ENCODE results near the gene MAP3K19. TPM values are rescaled to one million over a fixed set of nuclear protein-coding genes. Genes with fewer than 3 reads are reported as not detected.

MAP3K19 gene
- total and polyA plus RNA-seq, 2 of the 8 experiments (the other 6 are each of a cell fraction or from before 2014, with no cell fraction given) = not detected

GRCh38 chr2:134918526-134919340, 128.5 kb downstream of the MAP3K19 start, which contains the start of gene CCNT2 (continued):
- TF ChIP-seq, protein P1, sequence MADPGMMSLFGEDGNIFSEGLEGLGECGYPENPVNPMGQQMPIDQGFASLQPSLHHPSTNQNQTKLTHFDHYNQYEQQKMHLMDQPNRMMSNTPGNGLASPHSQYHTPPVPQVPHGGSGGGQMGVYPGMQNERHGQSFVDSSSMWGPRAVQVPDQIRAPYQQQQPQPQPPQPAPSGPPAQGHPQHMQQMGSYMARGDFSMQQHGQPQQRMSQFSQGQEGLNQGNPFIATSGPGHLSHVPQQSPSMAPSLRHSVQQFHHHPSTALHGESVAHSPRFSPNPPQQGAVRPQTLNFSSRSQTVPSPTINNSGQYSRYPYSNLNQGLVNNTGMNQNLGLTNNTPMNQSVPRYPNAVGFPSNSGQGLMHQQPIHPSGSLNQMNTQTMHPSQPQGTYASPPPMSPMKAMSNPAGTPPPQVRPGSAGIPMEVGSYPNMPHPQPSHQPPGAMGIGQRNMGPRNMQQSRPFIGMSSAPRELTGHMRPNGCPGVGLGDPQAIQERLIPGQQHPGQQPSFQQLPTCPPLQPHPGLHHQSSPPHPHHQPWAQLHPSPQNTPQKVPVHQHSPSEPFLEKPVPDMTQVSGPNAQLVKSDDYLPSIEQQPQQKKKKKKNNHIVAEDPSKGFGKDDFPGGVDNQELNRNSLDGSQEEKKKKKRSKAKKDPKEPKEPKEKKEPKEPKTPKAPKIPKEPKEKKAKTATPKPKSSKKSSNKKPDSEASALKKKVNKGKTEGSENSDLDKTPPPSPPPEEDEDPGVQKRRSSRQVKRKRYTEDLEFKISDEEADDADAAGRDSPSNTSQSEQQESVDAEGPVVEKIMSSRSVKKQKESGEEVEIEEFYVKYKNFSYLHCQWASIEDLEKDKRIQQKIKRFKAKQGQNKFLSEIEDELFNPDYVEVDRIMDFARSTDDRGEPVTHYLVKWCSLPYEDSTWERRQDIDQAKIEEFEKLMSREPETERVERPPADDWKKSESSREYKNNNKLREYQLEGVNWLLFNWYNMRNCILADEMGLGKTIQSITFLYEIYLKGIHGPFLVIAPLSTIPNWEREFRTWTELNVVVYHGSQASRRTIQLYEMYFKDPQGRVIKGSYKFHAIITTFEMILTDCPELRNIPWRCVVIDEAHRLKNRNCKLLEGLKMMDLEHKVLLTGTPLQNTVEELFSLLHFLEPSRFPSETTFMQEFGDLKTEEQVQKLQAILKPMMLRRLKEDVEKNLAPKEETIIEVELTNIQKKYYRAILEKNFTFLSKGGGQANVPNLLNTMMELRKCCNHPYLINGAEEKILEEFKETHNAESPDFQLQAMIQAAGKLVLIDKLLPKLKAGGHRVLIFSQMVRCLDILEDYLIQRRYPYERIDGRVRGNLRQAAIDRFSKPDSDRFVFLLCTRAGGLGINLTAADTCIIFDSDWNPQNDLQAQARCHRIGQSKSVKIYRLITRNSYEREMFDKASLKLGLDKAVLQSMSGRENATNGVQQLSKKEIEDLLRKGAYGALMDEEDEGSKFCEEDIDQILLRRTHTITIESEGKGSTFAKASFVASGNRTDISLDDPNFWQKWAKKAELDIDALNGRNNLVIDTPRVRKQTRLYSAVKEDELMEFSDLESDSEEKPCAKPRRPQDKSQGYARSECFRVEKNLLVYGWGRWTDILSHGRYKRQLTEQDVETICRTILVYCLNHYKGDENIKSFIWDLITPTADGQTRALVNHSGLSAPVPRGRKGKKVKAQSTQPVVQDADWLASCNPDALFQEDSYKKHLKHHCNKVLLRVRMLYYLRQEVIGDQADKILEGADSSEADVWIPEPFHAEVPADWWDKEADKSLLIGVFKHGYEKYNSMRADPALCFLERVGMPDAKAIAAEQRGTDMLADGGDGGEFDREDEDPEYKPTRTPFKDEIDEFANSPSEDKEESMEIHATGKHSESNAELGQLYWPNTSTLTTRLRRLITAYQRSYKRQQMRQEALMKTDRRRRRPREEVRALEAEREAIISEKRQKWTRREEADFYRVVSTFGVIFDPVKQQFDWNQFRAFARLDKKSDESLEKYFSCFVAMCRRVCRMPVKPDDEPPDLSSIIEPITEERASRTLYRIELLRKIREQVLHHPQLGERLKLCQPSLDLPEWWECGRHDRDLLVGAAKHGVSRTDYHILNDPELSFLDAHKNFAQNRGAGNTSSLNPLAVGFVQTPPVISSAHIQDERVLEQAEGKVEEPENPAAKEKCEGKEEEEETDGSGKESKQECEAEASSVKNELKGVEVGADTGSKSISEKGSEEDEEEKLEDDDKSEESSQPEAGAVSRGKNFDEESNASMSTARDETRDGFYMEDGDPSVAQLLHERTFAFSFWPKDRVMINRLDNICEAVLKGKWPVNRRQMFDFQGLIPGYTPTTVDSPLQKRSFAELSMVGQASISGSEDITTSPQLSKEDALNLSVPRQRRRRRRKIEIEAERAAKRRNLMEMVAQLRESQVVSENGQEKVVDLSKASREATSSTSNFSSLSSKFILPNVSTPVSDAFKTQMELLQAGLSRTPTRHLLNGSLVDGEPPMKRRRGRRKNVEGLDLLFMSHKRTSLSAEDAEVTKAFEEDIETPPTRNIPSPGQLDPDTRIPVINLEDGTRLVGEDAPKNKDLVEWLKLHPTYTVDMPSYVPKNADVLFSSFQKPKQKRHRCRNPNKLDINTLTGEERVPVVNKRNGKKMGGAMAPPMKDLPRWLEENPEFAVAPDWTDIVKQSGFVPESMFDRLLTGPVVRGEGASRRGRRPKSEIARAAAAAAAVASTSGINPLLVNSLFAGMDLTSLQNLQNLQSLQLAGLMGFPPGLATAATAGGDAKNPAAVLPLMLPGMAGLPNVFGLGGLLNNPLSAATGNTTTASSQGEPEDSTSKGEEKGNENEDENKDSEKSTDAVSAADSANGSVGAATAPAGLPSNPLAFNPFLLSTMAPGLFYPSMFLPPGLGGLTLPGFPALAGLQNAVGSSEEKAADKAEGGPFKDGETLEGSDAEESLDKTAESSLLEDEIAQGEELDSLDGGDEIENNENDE (IDR thresholded peaks at IDR 0.05; ENCODE audit: insufficient replicate concordance, low read length) = no peak
- TF ChIP-seq CHD1 (IDR thresholded peaks at IDR 0.05; ENCODE audit: low read depth, low read length) = peak; percentile 20; the same call in 1 of the 2 replicates
- no peak for TF ChIP-seq TCF12 (IDR thresholded peaks at IDR 0.05; ENCODE audit: low read depth, low read length)
- no peak for TF ChIP-seq EGR1 (IDR thresholded peaks at IDR 0.05; ENCODE audit: borderline replicate concordance, low read depth, low read length)
- TF ChIP-seq SIX5 (IDR thresholded peaks at IDR 0.05; ENCODE audit: low read depth, low read length) = no peak; the same call in 1 of the 2 replicates
- peak; percentile 98 for TF ChIP-seq ASH2L (IDR thresholded peaks at IDR 0.05; ENCODE audit: low read length)
- peak; percentile 21 for TF ChIP-seq MAX (IDR thresholded peaks at IDR 0.05)
- no peak for TF ChIP-seq JUND (IDR thresholded peaks at IDR 0.05; ENCODE audit: low read length)
- no peak for TF ChIP-seq CHD2 (IDR thresholded peaks at IDR 0.05; ENCODE audit: low read length)
- peak; percentile 88 for TF ChIP-seq PHF8 (conservative IDR thresholded peaks at IDR 0.05; ENCODE audit: low read depth, low read length)

Measured in H1 (cell line).